Transverse colon (tissue), 4 donors: ENCODE data around the gene AP1G2. TPM values are rescaled to one million over a fixed set of nuclear protein-coding genes. Genes with fewer than 3 reads are reported as not detected.
A peak's percentile ranks its signal among the peaks of the same experiment; 100 is the strongest.

Experiments
- DNase-seq: peaks from one replicate; pipeline ENCODE4 v3.0.0-alpha.2; 2019
- H3K27ac ChIP-seq, 4 donors: fragments of 200-600 bp; sonication (generic); 2 replicates each; pipeline ENCODE4 v1.5.1; 2016 to 2018; ENCODE audit warnings: inconsistent platforms in 4 of 4
- H3K27me3 ChIP-seq: fragments of 200-600 bp; sonication (generic); 2 replicates; pipeline ENCODE4 v1.5.1; 2017; ENCODE audit warnings: inconsistent platforms
- H3K36me3 ChIP-seq, 4 donors: fragments of 200-600 bp; sonication (generic); 2 replicates each; pipeline ENCODE4 v1.5.1; 2017 to 2019; ENCODE audit warnings: inconsistent platforms in 4 of 4
- H3K4me1 ChIP-seq, 4 donors: fragments of 200-600 bp; sonication (generic); 2 replicates each; pipeline ENCODE4 v1.5.1; 2017 to 2020; ENCODE audit warnings: inconsistent platforms in 4 of 4
- H3K4me3 ChIP-seq, 4 donors: fragments of 200-600 bp; sonication (generic); 1 replicate in 1 of 4; 2 replicates in 3 of 4; pipeline versions ENCODE4 v1.5.1 to v1.6.1; 2017 to 2019; ENCODE audit warnings: inconsistent platforms in 4 of 4
- H3K9me3 ChIP-seq, 2 donors: fragments of 200-600 bp; sonication (generic); 2 replicates each; pipeline ENCODE4 v1.5.1; 2017 to 2019; ENCODE audit warnings: inconsistent platforms in 2 of 2
- EP300 ChIP-seq: sonication (generic); formaldehyde crosslinking; IDR thresholded peaks from one replicate; pipeline ENCODE4 v1.6.1; 2017; ENCODE audit warnings: antibody characterized with exemption, low read depth
- POLR2A ChIP-seq: fragments of 450-650 bp; IDR thresholded peaks from one replicate; pipeline ENCODE4 v1.6.1; 2016; ENCODE audit warnings: antibody characterized with exemption, mild to moderate bottlenecking, moderate library complexity
- POLR2AphosphoS5 ChIP-seq, 3 donors: sonication (generic); formaldehyde crosslinking; IDR thresholded peaks; one replicate each; pipeline ENCODE4 v1.6.1; 2016; ENCODE audit warnings: antibody characterized with exemption in 3 of 3
- WGBS, 2 donors: methylation state at CpG; one replicate each; pipeline ENCODE4 v1.1.5; 2018; ENCODE audit warnings: low coverage in 1 of 2; 5-methylcytosine and 5-hydroxymethylcytosine counted together
- in situ Hi-C, 4 donors: fragments of 200-750 bp; cut with MboI; loops; one replicate each; pipeline versions ENCODE4 v1.15.0 to v1.15.1; 2017; ENCODE audit warnings: low sequenced_read_pairs in 3 of 4, low pct_ligation_motif_present in 1 of 4, low pct_unique_long_range_greater_than_20kb in 1 of 4
- intact Hi-C: fragments of 100-400 bp; cut with DNase I; formaldehyde crosslinking; loops from one replicate; pipeline ENCODE4 v1.15.1; 2023; ENCODE audit warnings: low total_unique reads
- total RNA-seq, 4 donors: library from RNA; depleted of rRNA; stranded (reverse); fragments of >200 nt; gene quantifications; one replicate each; pipeline ENCODE4 v1.1.0, GENCODE V29; 2016
- TF ChIP-seq, protein P1 (sequence below), 5 experiments: fragments of 200-600 bp in 3 of 5; fragments of 450-650 bp in 2 of 5; sonication (generic) in 3 of 5; IDR thresholded peaks; 1 replicate in 2 of 5; 2 replicates in 3 of 5; pipeline ENCODE4 v1.5.1; 2016 to 2017; ENCODE audit warnings: antibody characterized with exemption in 5 of 5, inconsistent platforms in 3 of 5, mild to moderate bottlenecking in 2 of 5, moderate library complexity in 1 of 5

The AP1G2 gene
- total RNA-seq, 4 donors from 2014 or later = 163 to 508 (median 237) TPM

DNA sequence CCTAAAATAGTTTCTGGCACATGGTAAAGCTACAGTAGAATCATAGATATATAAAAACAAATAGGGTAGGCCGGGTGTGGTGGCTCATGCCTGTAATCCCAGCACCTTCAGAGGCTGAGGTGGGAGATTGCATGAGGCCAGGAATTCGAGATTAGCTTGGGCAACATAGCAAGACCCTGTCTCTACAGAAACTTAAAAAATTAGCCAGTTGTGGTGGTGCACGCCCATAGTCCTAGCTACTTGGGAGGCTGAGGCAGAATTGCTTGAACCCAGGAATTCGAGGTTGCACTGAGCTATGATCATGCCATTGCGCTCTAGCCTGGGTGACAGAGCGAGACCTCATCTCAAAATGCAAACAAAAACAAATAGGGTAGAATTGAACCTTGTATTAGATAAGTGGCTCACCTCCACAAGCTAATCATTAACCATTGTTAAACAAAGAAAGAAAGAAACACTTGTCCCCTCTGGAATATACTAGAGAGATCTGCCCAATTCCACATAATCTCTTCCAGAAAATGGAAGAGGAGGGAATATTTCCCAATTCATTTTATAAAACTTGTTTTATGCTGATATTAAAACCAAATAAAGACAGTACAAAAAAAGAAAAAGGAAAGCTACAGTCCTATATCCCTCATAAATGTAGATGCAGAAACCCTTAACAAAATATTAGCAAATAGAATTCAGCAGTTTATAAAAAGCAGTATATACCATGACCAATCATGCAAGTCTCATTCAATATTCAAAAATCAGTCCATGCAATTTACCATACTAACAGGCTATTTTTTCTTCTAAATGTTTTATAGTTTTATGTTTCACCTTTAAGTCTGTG is 45.9 kb upstream of the AP1G2 start:
- TF ChIP-seq POLR2A = no peak
- H3K4me1 ChIP-seq = peaks cover 0 to 59% (median 40%) of the 10 kb centered on the region in 4 donors
- intact Hi-C loops = no loop called here
- WGBS, 2 donors = 49 to 55% methylated on average over 3 to 6 of the region's 6 CpGs
- peak overlapping the region; percentile 14 to 76 (median 48) for H3K27ac ChIP-seq
- in situ Hi-C loops = no loop called here
- DNase-seq = no peak
- no peaks in the 10 kb centered on the region for H3K27me3 ChIP-seq
- H3K4me3 ChIP-seq = no peak overlapping the region
- no peaks in the 10 kb centered on the region for H3K9me3 ChIP-seq
- no peaks in the 10 kb centered on the region for H3K36me3 ChIP-seq

DNA sequence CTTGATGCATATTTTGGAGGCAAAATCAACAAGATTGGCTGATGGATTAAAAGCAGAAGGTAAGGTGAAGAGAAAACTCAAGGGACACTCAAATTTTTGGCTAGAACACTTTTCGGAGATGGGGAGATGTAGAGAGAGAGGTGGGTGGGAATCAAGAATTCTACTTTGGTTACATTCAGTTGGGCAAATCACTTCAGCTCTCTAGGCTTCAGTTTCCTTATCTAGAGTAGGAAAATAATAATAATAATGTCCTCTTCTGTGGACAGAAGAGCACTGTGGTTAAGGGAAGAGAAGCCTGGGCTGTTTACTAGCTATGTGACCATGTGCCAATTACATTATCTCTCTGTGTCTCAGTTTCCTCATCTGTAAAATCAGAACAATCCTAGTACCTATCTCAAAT is 45.2 kb upstream of the AP1G2 start:
- H3K27ac ChIP-seq = peak overlapping the region in 3 of 4 donors; percentile 5 to 76 (median 51)
- WGBS, 2 donors = 80 to 94% methylated on average over 1 of the region's 1 CpG
- in situ Hi-C loops = no loop called here

DNA sequence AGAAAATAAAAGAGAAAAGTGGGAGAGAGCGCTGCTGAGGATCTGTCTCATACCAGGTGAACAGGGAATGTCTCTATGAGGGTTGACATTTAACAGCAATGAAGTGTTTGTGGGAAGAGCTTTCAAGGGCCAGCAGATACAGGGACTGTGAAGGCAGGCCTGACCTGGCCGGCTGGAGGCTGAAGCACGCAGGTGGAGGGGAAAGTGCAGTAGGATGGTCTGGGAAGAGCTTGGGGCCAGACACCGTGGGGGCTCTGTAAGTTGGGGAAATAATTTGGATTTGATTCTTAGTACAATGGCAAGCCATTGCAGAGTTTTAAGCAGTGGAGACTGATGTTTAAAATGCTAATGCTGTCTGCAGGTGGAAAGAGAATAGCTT is 44.8 kb upstream of the AP1G2 start:
- 72 to 80% methylated on average over 2 to 4 of the region's 4 CpGs for WGBS, 2 donors
- in situ Hi-C loops (no loop called here), intact Hi-C loops (no loop called here)
- DNase-seq = no peak
- peaks cover 0 to 59% (median 40%) of the 10 kb centered on the region in 4 donors for H3K4me1 ChIP-seq
- no peaks in the 10 kb centered on the region for H3K36me3 ChIP-seq
- H3K27ac ChIP-seq = peak overlapping the region in 3 of 4 donors; percentile 65 to 76 (median 71)
- no peak overlapping the region for H3K4me3 ChIP-seq
- H3K9me3 ChIP-seq = no peaks in the 10 kb centered on the region
- no peaks in the 10 kb centered on the region for H3K27me3 ChIP-seq
- TF ChIP-seq POLR2A (no peak), EP300 (no peak), POLR2AphosphoS5 (IDR thresholded peaks at IDR 0.05) (no peak)
- TF ChIP-seq, protein P1, sequence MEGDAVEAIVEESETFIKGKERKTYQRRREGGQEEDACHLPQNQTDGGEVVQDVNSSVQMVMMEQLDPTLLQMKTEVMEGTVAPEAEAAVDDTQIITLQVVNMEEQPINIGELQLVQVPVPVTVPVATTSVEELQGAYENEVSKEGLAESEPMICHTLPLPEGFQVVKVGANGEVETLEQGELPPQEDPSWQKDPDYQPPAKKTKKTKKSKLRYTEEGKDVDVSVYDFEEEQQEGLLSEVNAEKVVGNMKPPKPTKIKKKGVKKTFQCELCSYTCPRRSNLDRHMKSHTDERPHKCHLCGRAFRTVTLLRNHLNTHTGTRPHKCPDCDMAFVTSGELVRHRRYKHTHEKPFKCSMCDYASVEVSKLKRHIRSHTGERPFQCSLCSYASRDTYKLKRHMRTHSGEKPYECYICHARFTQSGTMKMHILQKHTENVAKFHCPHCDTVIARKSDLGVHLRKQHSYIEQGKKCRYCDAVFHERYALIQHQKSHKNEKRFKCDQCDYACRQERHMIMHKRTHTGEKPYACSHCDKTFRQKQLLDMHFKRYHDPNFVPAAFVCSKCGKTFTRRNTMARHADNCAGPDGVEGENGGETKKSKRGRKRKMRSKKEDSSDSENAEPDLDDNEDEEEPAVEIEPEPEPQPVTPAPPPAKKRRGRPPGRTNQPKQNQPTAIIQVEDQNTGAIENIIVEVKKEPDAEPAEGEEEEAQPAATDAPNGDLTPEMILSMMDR (IDR thresholded peaks at IDR 0.05) = no peak

More for the DNA sequence above, 45.2 kb upstream of the AP1G2 start:
- no peaks in the 10 kb centered on the region for H3K27me3 ChIP-seq
- H3K9me3 ChIP-seq = no peaks in the 10 kb centered on the region
- no peak overlapping the region for H3K4me3 ChIP-seq
- DNase-seq = no peak
- peaks cover 0 to 59% (median 40%) of the 10 kb centered on the region in 4 donors for H3K4me1 ChIP-seq
- intact Hi-C loops = no loop called here
- no peak for TF ChIP-seq POLR2A
- TF ChIP-seq POLR2AphosphoS5 (IDR thresholded peaks at IDR 0.05) = no peak
- no peak for TF ChIP-seq EP300
- TF ChIP-seq, protein P1 (IDR thresholded peaks at IDR 0.05) = no peak
- H3K36me3 ChIP-seq = no peaks in the 10 kb centered on the region

DNA sequence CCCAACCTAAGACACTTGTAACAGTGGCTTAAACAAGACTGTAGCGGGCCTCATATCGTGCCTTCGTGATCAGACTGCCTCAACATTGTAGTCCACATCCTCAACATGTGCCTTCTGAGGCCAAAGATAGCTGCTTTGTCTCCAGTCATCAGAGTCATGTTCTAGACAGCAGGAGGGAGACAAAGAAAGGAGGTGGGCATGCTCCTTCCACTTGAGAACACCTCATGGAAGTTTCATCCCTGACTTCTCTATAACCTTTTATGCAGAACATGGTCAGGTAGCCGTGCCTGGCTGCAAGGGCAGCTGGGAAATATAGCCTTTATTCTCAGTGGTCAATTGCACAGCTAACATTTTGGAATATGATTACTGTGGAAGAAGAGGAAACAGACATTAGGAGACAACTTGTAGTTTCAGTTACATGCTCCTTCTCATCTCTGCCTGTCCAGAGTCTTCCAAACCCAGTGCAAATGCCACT is 43.3 kb upstream of the AP1G2 start:
- TF ChIP-seq, protein P1 (IDR thresholded peaks at IDR 0.05) = no peak
- no peak for TF ChIP-seq EP300
- TF ChIP-seq POLR2A = no peak
- no peak for TF ChIP-seq POLR2AphosphoS5 (IDR thresholded peaks at IDR 0.05)
- Histone ChIP-seq H3K9me3 (no peaks in the 10 kb centered on the region), H3K4me3 (no peak overlapping the region), H3K4me1 (peaks cover 0 to 59% (median 40%) of the 10 kb centered on the region in 4 donors), H3K27me3 (no peaks in the 10 kb centered on the region), H3K36me3 (no peaks in the 10 kb centered on the region), H3K27ac (peak overlapping the region; percentile 14 to 76 (median 68))
- in situ Hi-C loops = no loop called here
- no peak for DNase-seq
- intact Hi-C loops = no loop called here
- WGBS, 2 donors = 51 to 80% methylated on average over 1 to 4 of the region's 4 CpGs
